GM21390 (cell line): ENCODE data around the gene DTX1.
"Not testable (repeated sequence)": the region's sequence is repeated elsewhere in the genome, so short reads cannot be mapped to it uniquely, and the experiment has no call there.

ENCODE experiments used
- ATAC-seq: cut with Tn5 transposase; IDR thresholded peaks from one replicate; pipeline ENCODE4 v1.9.1; 2021; ENCODE audit not compliant: unreplicated experiment

Gene DTX1

DNA sequence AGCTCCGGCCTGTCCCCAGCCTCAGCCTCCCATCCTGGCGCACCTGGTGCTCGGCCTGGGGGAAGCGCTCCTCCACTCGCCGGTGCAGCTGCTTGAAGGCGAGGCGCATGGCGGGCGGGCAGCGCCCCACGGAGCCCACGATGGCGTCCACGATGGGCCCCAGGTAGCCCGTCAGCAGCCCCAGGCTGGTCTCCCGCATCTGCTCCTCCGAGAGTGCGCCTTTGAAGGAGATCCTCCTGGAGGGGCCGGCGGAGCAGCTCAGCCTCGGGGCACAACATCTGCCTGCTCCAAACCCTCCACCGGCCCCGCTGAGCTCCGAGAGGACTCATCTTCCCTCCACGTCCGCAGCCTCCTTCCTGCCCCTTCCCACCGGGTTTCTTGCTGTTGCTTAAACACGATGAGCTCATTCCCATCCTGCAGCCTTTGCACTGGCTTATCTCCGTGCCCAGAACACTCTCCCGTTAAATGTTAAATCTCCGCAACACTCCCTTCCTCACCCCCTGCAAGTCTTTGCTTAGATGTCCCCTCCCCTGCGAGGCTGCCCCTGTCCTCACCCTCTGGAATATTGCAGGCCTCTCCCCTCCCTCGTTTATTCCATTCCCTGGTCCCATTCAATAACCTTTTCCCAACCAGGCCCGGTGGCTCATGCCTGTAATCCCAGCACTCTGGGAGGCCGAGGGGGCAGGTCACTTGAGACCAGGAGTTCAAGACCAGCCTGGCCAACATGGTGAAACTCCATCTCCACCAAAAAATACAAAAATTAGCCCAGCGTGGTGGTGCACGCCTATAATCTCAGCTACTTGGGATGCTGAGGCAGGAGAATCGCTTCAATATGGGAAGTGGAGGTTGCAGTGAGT is 55.7 kb downstream of the DTX1 start:
- no peak for ATAC-seq

DNA sequence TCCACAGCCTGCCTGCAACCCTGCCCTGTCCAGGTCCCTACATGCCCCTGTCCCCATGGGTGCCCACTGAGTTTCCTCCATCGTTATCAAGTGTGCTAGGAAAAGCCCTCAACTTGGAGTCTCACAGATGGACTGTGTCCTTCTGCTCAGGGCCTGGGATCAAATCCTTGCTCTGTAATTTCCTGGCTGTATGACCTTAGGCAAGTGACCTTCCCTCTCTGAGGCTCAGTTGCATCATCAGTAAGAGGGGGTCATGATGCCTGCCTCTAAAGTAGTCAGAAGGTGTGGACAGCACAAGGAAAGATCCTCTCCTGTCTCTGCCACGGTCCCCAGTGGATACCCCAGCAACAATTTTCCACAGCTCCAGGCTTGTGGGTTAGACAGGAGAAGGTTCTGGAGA is 56.9 kb downstream of the DTX1 start:
- ATAC-seq = no peak

DNA sequence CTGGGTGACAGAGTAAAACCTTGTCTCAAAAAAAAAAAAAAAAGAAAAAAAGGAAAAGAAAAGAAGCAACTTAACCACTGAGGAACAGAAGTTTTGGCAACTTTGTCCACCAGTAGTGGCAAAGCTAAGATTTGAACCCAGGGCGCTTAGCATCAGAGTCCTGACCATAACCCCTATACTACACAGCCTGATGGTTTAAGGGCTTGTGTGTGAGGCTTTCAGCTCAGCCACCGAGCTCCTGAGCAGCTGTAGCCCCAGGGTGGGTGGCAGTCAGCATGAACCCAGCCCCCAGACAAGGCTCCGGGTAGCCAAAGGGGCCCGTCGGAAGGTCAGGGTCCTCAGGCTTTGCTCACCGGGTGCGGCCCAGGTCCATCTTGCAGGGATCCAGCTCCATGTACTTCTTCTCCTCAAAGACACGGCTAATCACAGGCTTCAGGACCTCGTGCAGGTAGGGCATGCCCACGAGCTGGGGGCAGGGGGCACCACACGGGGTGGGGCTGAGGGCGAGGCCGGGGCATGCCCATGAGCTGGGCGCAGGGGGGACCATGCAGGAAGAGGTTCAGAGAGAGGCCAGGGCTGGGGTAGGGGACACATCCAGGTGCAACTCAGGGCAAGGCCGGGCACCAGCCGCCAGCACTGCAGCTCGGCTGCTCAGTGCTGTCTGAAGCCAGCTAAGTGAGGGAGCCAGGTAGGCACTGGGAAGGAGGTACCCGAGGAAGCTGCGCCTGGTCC is 58.1 kb downstream of the DTX1 start:
- ATAC-seq = no peak

DNA sequence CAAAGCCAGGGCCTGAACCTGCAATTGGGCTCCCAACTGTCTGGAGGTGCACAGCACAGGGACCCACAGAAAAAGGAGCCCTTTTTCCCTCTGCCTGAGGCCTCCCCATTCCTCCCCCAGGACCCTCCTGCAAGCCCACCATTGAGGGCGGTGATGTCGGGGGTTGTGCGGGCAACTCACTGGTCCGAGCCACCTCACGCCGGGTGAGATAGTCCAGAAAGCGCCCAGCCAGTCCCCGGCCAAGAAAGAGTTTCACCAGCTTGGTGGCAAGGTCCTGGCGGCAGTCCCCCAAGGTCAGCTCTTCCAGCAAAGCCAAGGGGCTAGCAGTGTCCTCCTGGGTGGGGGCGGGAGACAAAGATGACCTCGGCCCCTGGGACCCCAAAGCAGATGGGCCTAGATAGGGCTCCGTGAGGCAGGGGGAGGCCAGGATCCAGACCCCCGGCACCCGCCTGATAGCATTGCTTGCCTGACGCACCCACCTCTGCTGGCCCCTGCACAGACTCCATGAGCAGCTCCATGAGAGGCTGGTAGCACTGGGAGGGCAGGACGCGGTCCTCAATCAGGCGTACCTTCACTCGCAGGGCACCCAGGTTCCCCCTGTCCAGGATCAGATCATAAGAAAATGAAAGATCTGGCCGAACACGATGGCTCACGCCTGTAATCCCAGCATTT is 59.1 kb downstream of the DTX1 start:
- no peak for ATAC-seq

DNA sequence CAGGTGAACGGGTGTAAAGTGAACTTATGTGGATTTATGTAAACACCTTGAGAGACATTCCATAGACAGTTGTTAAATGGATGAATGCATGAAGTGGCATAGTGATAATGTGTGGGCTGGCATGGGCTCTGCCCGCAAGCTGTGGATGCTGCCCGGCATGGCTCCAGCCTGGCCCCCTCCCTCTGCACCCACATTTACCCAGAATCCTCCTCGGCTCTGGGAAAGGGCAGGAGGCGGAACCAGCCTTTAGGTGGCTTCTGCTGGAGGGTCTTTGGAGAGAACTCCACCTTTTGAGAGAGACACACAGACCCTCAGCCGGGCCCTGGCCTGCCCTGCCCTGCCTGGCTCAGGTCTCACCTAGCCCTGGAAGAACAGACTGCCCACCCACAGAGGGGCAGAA is 60.3 kb downstream of the DTX1 start:
- no peak for ATAC-seq

DNA sequence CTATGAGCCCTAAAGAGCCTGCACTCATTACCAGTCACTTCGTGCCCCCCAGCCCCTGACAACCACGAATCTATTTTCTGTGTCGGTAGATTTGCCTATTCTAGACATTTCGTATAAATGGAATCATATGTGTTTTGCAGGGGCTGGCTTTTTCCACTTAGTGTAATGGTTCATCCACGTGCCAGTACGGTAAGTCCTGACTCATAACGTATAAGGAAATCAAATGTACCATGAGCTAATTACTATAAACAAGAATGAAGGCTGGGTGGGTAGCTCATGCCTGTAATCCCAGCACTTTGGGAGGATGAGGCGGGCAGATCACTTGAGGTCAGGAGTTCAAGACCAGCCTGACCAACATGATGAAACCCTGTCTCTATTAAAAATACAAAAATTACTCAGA is 61.2 kb downstream of the DTX1 start:
- not testable (repeated sequence) for ATAC-seq

DNA sequence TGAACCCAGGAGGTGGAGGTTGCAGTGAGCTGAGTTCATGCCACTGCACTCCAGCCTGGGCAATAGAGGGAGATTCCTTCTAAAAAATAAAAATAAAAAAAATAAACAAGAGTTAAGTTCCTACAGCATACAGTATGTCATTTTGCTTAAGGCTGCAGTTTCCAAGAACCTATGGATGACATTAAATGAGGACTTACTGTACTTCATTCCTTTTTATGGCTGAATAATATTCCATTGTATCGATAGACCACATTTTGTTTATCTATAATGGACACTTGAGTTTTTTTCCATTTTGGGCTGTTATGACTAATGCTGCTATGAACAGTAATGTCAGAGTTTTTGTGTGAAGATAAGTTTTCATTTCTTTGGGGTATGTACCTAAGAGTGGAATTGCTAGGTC is 61.6 kb downstream of the DTX1 start:
- ATAC-seq = no peak

DNA sequence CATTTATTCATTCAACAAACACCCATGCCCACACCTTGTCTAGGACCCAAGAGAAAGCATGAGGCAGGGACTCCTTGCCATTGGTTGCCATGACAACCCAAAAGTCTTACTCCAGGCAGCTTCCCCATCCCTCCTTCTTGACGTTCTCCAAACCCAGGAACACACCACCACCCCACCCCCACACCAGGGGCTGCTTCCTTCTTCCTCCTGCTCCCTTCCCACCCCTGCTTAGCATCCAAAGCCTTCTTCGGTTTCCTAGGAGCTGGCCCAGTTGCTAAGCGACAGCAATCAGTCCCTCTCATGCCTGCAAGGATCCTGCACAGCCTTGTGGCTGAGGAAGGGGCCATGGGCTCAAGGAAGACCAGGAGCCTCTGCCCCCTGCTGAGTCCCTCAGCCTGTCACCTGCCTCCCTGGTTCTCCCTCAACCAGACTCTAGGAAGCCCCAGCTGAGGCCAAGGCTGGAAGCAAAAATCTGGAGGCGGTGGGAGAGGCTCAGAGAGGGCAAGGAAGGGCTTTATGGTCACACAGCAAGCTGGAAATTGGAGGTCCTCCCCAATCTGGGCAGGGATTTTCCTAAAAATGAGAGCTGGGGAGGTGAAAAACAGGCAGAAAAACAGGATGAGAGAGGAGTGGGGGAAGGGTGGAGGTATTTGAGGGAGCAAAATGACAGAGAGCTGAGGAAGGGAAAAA is 63.6 kb downstream of the DTX1 start:
- no peak for ATAC-seq

DNA sequence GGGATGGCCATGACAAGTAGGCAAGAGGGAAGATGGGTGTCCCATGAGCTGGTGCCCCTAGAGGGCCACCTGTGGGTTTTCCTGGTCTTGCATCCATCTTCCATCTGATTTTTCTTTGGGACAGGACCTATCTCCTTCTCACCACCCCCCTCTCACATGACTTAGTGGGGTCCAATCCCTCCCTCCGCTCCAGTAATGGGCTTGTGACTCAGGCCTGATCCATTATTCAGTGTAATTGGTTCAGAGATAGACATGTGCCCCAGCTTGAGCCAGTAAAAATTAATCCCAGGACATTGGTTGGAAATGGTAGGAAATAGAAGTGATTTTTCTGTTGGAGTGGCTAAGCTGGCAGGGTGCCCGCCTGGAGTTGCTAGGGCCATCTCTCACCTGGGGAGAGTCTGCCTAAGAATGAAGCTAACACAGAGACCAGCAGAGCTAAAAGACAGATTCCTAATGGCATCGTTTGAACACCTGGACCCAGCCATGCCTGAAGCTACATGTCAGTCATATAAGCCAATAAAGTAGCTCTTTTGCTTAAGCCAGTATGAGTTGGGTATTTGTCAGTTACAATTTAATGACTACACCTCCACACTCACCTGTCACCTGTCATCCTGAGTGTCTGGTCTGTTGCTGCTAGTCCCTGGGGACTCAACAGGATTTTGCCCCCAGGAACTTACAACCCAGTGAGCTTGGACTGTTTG is 64.3 kb downstream of the DTX1 start:
- ATAC-seq = no peak

DNA sequence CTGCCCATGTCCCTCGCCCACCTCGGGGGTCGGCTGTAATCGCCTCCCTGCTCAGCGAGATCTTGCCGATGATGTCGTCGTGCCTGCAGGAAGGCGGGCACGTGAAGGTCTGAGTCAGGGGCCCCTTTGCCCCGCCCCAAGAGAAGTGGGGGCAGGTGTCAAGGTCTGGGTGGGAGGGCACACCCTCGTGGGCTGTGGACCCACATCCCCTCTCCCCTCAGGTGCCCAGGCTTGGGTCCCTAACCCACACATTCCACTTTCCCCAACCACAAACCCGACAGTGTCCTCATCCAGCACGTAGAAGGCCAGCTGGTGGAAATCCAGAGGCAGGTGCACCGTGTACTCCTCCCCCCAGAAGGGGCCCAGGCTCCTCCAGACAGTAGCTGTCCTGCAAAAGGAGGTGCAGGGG is 71.3 kb downstream of the DTX1 start:
- no peak for ATAC-seq

DNA sequence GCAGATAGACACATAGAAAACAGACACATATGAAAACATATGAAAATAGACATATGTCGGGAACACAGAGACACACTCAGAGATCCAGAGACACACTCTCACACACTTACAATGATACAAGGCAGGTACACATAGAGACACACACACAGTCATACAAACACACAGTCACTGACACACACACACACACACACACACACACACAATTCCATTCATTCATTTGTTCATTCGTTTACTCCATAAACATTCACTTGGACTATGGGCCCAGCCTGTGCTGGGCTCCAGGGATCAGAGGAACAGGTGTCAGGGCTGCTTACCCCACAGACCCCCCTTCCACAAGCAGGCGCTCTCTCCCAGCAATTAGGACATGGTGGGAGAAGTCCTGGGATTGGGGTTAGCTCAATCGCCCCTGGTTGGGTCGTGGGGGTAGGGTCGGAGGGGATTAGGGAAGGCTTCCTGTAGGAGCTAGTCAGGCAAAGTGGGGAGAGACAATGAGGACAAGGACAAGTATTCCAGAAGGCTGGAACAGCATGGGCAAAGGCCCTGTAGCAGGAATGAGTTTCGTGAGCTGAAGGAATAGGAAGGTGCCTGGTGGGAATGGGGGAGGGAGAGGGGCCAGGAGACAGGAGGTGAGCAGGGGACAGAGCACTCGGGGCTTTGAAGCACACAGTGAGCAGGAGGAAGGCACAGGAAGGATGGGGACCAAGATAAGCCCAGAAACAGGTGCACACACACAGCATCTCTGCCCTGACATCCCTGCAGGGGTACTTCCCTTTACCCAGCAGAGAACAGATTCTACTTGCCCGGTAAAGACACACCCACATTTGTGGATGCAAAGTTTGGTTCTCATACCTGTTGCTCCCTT is 72.5 kb downstream of the DTX1 start:
- ATAC-seq = no peak

DNA sequence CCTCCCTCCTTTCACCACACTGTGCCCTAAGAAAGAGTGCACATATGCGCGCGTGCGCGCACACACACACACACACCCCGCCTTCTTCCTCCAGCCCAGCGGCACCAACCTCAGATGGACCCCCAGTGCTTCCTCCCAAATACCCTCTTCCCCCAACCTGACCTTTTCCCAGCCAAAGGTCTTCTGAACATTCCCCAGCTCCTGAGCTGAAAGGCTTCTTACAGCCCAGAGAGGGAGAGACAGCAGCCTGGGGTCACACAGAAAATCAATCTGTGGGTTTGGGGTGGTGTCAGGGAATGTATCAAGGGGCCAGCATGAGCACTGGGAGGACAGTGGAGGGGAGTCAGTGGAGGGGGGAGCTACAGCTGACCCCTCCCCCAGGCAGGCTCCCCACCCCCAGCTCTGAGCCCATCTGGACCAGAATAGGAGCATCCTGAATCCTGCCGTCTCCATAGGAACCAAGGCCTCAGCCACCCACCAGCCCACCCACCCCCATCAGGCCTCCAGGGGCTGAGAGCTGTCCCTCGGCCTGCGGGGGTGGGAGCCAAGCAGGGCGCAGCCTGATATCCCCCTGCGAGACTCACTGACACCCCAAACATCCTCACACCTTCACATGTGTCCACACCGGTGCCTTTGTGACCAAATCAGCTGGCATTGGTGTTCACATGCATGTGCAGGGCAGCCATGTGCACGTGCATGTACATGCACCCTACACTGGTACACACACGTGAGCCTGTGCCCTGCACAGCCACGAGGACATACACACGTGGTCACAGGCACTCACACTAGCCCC is 73.3 kb downstream of the DTX1 start:
- no peak for ATAC-seq

DNA sequence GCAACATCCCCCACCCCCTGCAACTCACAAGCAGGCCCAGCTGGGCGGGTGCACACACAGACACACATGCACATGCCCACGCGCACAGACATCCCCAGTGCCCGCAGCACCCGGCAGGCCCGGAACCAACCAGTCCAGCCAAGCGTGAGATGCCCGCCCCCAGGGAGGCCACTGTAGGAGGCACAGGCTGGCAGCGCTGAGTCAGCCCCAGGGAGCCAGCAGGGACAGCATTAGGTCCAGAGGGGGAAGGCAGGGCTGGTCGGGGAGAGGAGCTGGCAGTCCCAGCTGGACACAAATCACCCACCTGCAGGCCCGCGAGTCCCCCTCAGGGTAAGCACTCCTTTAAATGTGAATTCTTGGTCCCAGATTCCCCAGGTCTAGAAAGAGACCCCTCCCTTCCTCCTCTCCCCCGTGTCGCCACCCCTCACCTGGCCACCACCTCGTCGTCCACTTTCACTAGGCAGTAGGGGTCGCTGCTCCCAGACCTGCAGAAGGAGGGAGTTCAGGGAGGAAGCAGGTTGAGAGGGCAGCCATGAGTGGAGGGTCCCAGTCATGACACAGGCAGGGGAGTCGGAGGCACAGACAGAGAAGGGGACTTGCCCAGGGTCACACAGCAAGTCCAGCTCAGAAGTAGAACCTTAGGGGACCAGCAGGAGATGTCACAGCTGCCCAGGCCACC is 74.1 kb downstream of the DTX1 start:
- no peak for ATAC-seq

DNA sequence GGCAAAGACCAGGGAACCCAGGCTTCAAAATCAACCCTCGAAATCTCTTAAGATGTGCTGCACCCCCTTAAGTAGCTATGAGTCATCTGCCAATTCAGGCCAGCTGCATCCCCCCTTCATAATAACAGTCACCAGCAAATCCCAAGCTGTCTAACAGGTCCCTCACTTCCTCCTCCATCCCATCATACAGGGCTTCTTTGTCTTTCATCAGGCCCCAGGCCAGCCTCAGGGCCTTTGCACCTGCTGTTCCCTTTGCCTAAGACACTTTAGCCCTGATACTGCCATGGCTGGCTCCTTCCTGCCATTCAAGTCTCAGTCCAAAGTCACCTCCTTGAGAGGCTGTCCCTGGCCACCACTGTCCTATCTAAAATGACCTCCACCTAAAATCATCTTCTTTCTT is 75.0 kb downstream of the DTX1 start:
- ATAC-seq = no peak

DNA sequence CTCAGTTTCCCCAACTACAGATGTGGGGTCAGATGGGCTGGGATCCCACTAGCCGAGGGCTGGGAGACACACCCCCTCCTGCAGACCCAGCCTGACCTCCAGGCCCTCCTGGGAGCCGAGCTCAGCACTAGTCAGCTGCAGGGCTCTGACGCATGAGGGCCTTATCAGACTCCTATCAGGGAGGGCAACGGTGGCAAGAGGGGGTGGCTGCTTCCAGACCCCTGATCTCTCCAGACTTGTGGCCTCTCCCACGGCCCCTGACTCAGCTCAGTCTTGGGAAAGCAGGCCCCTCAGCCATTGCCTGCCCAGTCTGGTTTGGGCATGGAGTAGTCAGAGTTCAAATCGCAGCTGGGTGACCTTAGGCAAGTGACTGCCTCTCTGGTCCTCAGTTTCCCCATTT is 76.5 kb downstream of the DTX1 start:
- no peak for ATAC-seq

DNA sequence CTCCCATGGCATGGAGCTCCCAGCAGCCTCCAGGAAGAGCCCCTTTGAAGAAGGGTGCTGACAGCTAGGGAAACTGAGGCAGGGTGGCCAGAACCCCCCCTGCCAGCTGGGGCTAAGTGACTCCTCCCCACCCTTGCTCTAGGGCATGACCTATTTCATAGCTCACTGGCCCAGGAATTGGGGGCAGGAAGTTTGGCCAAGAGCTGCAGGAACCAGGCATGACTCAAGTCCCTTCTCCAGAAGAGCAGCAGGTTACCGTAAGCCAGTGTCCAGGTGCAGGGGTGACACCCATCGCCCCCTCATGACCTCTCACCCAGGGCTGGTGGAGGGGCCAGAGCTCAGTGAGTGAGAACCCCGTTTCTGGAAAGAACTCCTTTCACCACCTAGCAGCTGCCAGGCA is 77.1 kb downstream of the DTX1 start:
- ATAC-seq = no peak

DNA sequence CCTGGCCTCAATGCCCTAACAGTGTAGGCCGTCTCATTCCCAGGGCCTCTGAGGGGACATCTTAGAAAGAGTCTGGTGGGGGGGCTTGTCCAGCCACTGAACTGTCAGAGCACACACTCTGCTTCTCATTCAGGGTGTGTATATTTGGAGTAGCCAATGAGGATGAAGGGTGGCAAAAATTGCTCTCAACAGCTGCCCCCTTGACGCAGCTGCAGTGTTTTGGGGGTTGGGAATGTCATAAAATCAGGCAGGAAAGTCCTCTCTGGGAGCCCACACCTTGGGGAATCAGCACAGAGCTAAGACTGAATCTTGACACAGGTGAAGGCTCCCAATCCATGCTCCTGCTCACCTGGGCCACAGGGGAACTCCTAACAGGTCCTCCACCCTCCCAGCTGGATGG is 77.5 kb downstream of the DTX1 start:
- no peak for ATAC-seq

DNA sequence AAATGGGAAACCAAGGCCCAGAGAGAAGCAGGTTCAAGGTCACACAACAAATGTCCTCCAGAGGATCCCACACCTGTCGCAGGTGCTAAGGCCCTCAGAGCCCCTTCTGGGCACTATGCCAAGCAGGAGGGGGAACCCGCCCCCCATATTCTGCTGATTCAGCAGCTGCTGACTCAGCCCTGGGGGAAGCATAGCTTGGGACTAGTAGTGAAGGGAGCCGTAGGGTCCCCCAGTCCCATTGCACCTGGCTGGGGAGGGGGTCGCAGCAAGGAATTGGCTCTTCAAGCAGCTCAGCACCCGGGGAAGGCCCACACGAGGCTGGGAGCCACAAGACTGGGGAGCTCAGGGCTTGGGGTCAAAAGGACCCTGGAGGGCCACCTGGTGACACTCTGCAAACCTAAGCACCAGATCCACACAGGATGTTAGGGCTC is 78.0 kb downstream of the DTX1 start:
- no peak for ATAC-seq
